Breast epithelium (tissue), 4 donors: ENCODE measurements around the gene HHATL. TPM values are rescaled to one million over a fixed set of nuclear protein-coding genes. Genes with fewer than 3 reads are reported as not detected.

Source experiments
- DNase-seq, 2 donors: peaks; one replicate each; pipeline ENCODE4 v3.0.0-alpha.2; 2019; ENCODE audit warnings: low spot score in 2 of 2
- H3K27ac ChIP-seq, 2 donors: fragments of 200-600 bp; sonication (generic) in 1 of 2; one replicate each; pipeline ENCODE4 v1.5.1; 2016 to 2019; ENCODE audit warnings: mild to moderate bottlenecking in 1 of 2
- H3K27me3 ChIP-seq, 2 donors: fragments of 200-600 bp; sonication (generic) in 1 of 2; one replicate each; pipeline versions ENCODE4 v1.5.1 to v1.6.0; 2017 to 2019; ENCODE audit warnings: control low read depth in 1 of 2, mild to moderate bottlenecking in 1 of 2
- H3K36me3 ChIP-seq: fragments of 200-600 bp; one replicate; pipeline ENCODE4 v1.5.1; 2019
- H3K4me1 ChIP-seq, 2 donors: fragments of 200-600 bp; sonication (generic); one replicate each; pipeline ENCODE4 v1.5.1; 2016 to 2019; ENCODE audit warnings: control low read depth in 1 of 2
- H3K4me3 ChIP-seq, 3 donors: fragments of 200-600 bp; sonication (generic); 1 replicate in 2 of 3; 2 replicates in 1 of 3; pipeline ENCODE4 v1.5.1; 2016 to 2019; ENCODE audit warnings: mild to moderate bottlenecking in 3 of 3, moderate library complexity in 2 of 3
- H3K9me3 ChIP-seq, 2 donors: fragments of 200-600 bp; sonication (generic) in 1 of 2; one replicate each; pipeline ENCODE4 v1.5.1; 2016 to 2019; ENCODE audit warnings: control low read depth in 1 of 2
- POLR2A ChIP-seq: fragments of 450-650 bp; IDR thresholded peaks from one replicate; pipeline ENCODE4 v1.6.1; 2016; ENCODE audit warnings: antibody characterized with exemption, mild to moderate bottlenecking, moderate library complexity
- POLR2AphosphoS5 ChIP-seq, 3 donors: sonication (generic); formaldehyde crosslinking; IDR thresholded peaks; one replicate each; pipeline ENCODE4 v1.6.1; 2017; ENCODE audit warnings: antibody characterized with exemption in 3 of 3
- intact Hi-C: fragments of 100-400 bp; cut with DNase I; formaldehyde crosslinking; loops from one replicate; pipeline ENCODE4 v1.15.1; 2023; ENCODE audit warnings: low total_unique reads
- total RNA-seq, 3 donors: library from RNA; depleted of rRNA; stranded (reverse); fragments of >200 nt; gene quantifications; one replicate each; pipeline ENCODE4 v1.1.0, GENCODE V29; 2016
- TF ChIP-seq, protein P1 (sequence below), 3 donors: fragments of 450-650 bp; IDR thresholded peaks; one replicate each; pipeline ENCODE4 v1.5.1; 2016 to 2017; ENCODE audit warnings: antibody characterized with exemption in 3 of 3, mild to moderate bottlenecking in 3 of 3, moderate library complexity in 3 of 3

The HHATL gene
- total RNA-seq, 3 donors from 2014 or later = 0.32 to 1.6 TPM; not detected in 1

DNA sequence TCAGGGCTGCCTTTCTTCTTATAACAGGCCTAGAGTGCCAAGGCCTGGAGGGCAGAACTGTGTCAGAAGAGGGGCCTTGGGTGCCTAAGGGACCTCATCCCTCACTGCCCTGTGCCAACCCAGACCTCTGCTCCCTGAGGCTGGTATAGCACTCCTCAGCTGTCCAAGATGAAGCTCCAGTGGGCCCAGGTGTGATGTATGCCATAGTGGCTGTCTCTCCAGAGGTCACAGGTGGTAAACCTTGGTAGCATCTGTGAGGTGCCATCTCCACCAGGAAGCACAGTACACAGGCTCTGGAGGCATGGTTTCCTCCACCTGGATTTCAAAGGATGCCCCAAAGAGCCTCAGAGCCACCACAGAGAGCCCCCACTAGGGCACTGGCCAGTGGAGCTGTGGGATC lies 29.5 kb downstream of the HHATL start:
- Histone ChIP-seq H3K27ac (no peak overlapping the region), H3K36me3 (no peaks in the 10 kb centered on the region), H3K27me3 (no peaks in the 10 kb centered on the region), H3K4me1 (no peaks in the 10 kb centered on the region), H3K9me3 (no peaks in the 10 kb centered on the region), H3K4me3 (no peak overlapping the region)
- no peak for DNase-seq
- TF ChIP-seq POLR2AphosphoS5 (IDR thresholded peaks at IDR 0.05) = no peak
- TF ChIP-seq POLR2A = no peak
- TF ChIP-seq, protein P1, sequence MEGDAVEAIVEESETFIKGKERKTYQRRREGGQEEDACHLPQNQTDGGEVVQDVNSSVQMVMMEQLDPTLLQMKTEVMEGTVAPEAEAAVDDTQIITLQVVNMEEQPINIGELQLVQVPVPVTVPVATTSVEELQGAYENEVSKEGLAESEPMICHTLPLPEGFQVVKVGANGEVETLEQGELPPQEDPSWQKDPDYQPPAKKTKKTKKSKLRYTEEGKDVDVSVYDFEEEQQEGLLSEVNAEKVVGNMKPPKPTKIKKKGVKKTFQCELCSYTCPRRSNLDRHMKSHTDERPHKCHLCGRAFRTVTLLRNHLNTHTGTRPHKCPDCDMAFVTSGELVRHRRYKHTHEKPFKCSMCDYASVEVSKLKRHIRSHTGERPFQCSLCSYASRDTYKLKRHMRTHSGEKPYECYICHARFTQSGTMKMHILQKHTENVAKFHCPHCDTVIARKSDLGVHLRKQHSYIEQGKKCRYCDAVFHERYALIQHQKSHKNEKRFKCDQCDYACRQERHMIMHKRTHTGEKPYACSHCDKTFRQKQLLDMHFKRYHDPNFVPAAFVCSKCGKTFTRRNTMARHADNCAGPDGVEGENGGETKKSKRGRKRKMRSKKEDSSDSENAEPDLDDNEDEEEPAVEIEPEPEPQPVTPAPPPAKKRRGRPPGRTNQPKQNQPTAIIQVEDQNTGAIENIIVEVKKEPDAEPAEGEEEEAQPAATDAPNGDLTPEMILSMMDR (IDR thresholded peaks at IDR 0.05) = no peak
- intact Hi-C loops = no loop called here

DNA sequence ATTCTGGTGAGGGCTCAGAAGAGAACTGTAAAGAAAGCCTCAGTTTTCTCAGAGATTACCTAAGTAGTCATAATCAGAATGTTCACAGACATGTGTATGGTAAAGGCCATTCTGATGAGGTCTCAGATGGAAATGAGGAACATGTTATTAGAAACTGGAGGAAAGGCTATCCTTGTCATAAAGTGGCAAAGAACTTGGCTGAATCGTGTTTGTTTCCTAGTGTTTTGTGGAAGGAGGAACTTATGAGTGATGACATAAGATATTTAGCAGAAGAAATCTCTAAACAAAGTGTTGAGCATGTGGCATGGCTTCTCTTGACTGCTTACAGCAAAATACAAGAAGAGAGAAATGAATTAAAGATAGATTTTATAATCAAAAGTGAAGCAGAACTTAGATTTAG lies 30.1 kb downstream of the HHATL start:
- no peak for DNase-seq
- intact Hi-C loops = no loop called here
- Histone ChIP-seq H3K27me3 (no peaks in the 10 kb centered on the region), H3K4me1 (no peaks in the 10 kb centered on the region), H3K27ac (no peak overlapping the region), H3K9me3 (no peaks in the 10 kb centered on the region), H3K36me3 (no peaks in the 10 kb centered on the region), H3K4me3 (no peak overlapping the region)
- no peak for TF ChIP-seq POLR2AphosphoS5 (IDR thresholded peaks at IDR 0.05)
- no peak for TF ChIP-seq POLR2A
- TF ChIP-seq, protein P1 (IDR thresholded peaks at IDR 0.05) = no peak

DNA sequence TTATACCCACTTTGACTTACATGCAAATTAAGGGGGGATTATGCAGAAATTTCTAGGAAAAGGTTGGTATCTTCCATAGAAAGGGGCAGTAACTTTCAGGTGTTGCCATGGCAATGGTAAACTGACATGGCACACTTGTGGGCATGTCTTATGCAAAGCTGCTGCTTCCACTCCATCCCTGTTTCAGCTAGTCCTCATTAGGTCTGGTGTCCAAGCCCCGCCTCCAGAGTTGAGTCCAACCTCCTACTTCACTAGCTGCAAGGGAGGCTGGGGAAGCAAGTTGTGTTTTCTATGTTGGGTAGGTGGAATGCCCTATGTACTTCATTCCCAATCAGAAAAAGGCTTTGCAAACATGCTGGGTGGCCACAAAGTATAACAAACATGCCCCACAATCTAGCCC lies 31.9 kb downstream of the HHATL start:
- no peak for TF ChIP-seq POLR2AphosphoS5 (IDR thresholded peaks at IDR 0.05)
- TF ChIP-seq POLR2A = no peak
- no peaks in the 10 kb centered on the region for H3K27me3 ChIP-seq
- no peaks in the 10 kb centered on the region for H3K4me1 ChIP-seq
- DNase-seq = no peak
- H3K27ac ChIP-seq = no peak overlapping the region
- no peaks in the 10 kb centered on the region for H3K9me3 ChIP-seq
- no peak overlapping the region for H3K4me3 ChIP-seq
- no peaks in the 10 kb centered on the region for H3K36me3 ChIP-seq
- intact Hi-C loops = loop anchor here (2.0 kb wide), 1 partner anchor 58 kb away; no protein-coding TSS in a partner anchor

DNA sequence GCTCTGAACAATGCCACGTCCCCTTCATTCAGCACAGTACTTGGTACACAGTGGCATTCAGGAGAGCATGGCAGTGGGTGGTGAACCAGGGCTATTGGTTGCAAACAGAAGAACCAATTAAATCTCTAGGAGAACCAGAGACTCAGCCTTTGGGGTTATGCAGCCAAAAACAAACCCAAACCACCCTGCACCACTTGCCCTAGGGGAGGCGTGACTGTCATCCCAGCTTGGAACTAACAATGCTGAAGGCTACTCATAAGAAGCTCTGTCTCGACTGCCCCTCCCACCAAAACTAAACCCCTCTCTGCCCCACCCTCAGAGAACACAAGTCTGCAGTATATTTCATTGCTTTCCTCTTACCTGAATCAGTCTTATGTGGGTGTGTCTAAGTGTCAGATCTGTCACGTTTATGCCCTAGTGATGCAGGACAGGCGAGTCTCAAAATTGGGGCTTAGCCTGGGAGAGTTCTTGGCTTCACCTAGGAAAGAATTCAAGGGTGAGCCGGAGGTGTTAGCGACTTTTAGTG lies 32.5 kb downstream of the HHATL start:
- Histone ChIP-seq H3K27ac (no peak overlapping the region), H3K4me1 (no peaks in the 10 kb centered on the region), H3K4me3 (no peak overlapping the region), H3K9me3 (no peaks in the 10 kb centered on the region), H3K27me3 (no peaks in the 10 kb centered on the region), H3K36me3 (no peaks in the 10 kb centered on the region)
- intact Hi-C loops = loop anchor here (2.0 kb wide), 1 partner anchor 57 kb away; no protein-coding TSS in a partner anchor
- TF ChIP-seq POLR2A (no peak), POLR2AphosphoS5 (IDR thresholded peaks at IDR 0.05) (no peak)
- TF ChIP-seq, protein P1 (IDR thresholded peaks at IDR 0.05) = no peak
- DNase-seq = no peak

DNA sequence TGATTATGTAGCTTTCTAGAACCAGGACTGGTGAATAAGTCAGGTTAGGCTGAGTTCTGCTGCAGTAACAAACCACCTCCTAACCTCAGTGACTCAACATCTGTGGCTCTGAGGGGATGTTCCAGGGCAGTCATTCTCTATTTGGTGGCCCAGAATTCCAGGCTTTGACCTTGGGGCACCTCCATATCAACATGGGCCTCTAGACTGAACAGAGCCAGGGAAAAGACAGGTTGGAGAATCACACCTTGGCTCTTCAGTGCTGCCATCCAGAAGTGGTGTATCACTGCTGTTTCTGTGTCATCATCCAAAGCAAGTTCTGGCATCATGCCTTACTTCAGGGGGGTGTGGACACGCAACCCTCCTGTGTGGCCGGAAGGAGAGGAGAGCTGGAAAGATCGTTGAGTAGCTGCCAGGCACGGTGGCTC lies 33.8 kb downstream of the HHATL start:
- no peaks in the 10 kb centered on the region for H3K9me3 ChIP-seq
- TF ChIP-seq POLR2A = no peak
- TF ChIP-seq, protein P1 (IDR thresholded peaks at IDR 0.05) = no peak
- no peak for TF ChIP-seq POLR2AphosphoS5 (IDR thresholded peaks at IDR 0.05)
- H3K27me3 ChIP-seq = no peaks in the 10 kb centered on the region
- intact Hi-C loops = no loop called here
- no peak overlapping the region for H3K4me3 ChIP-seq
- no peaks in the 10 kb centered on the region for H3K4me1 ChIP-seq
- no peaks in the 10 kb centered on the region for H3K36me3 ChIP-seq
- H3K27ac ChIP-seq = no peak overlapping the region
- DNase-seq = no peak

DNA sequence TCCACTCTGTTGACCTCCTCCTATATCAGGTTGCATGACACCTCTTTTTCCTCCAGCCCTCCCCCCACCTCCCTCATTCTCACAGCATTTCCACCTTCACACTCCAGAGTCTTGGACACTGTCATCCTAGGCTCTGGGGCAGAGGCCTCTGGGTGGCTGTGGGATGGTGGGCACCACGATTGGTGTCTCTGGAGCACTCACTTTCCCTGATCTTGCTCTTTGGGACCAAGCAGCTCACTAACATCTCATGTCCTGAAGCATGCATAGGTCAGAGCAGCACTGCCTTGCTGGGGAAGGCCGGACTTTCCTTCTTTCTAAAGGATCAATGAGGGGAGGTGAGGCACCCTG lies 34.2 kb downstream of the HHATL start:
- H3K4me1 ChIP-seq = no peaks in the 10 kb centered on the region
- H3K9me3 ChIP-seq = no peaks in the 10 kb centered on the region
- H3K27ac ChIP-seq = no peak overlapping the region
- H3K36me3 ChIP-seq = no peaks in the 10 kb centered on the region
- TF ChIP-seq, protein P1 (IDR thresholded peaks at IDR 0.05) = no peak
- no peak for TF ChIP-seq POLR2A
- H3K4me3 ChIP-seq = no peak overlapping the region
- no peak for DNase-seq
- intact Hi-C loops = no loop called here
- no peaks in the 10 kb centered on the region for H3K27me3 ChIP-seq
